ENCODE results near the gene MEGF6. TPM values are rescaled to one million over a fixed set of nuclear protein-coding genes. Genes with fewer than 3 reads are reported as not detected.

Gene MEGF6
- total RNA-seq, 5 donors from 2014 or later (not counting 1 experiment from before 2014, with no cell fraction given), result 63.3 to 213 (median 193) TPM

DNA sequence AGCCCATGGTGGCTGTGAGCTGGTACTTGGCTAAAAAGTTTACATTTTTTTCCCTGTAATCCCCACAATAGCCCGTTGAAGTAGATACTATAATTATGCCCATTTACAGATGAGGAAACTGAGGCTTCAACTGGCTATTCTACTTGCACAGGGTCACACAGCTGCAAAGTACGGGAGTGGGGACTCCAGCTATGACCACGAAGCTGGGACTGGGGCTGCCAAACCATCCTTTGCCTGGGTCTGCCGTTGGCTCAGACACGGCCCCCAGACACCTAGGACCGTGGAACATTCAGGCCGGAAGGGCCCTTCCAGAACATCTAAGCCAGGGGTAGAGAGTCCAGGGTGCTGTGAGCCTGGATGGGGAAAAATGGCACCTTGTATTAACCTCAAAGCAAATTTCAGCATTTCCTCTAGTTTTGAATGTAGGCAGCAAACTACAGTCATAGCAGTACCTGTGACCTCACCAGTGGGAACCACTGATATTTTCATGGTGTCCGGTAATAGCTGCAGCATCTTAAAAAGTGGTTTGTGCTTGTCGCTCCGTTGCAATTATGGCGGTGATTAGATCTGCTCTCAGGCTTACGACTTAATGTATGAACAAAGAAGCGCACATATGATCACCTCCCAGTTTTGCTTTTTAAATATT, 45.3 kb upstream of the MEGF6 start:
- H3K4me1 Mint-ChIP-seq, result peaks cover 0 to 2% (median 0%) of the 10 kb centered on the region in 3 donors
- peaks cover 14 to 50% of the 10 kb centered on the region in 2 experiments for H3K27me3 ChIP-seq (replicated peaks in 1 of 2; ENCODE audit: control insufficient read depth in 2 of 2, extremely low read depth in 1 of 2, insufficient read depth in 2 of 2, low read length in 1 of 2)
- no peak overlapping the region for H3K27ac ChIP-seq (ENCODE audit: low read length)
- DNase-seq, result no peak
- no peak overlapping the region for H3K4me3 ChIP-seq (ENCODE audit: control insufficient read depth in 1 of 2, extremely low read depth in 1 of 2, low read length in 1 of 2)
- WGBS (ENCODE audit: insufficient coverage), result 33% methylated on average over 9 of the region's 13 CpGs
- H3K27me3 Mint-ChIP-seq, result peaks cover 52 to 54% of the 10 kb centered on the region in 2 donors
- ATAC-seq (replicated peaks in 1 of 4), result no peak
- no peak overlapping the region for H3K4me3 Mint-ChIP-seq
- ChIA-PET POLR2A (no interaction called here), CTCF (no interaction called here)
- H3K36me3 Mint-ChIP-seq, result no peaks in the 10 kb centered on the region
- H3K36me3 ChIP-seq (ENCODE audit: control insufficient read depth in 2 of 2, extremely low read depth in 1 of 2, insufficient read depth in 1 of 2, low read length in 1 of 2), result no peaks in the 10 kb centered on the region
- H3K9me3 Mint-ChIP-seq, result no peaks in the 10 kb centered on the region
- peaks cover 0 to 10% of the 10 kb centered on the region in 2 experiments for H3K4me1 ChIP-seq (ENCODE audit: control insufficient read depth in 1 of 2, extremely low read depth in 1 of 2, insufficient read depth in 2 of 2, low read length in 2 of 2)
- H3K9me3 ChIP-seq, result no peaks in the 10 kb centered on the region
- H3K27ac Mint-ChIP-seq, result no peak overlapping the region

DNA sequence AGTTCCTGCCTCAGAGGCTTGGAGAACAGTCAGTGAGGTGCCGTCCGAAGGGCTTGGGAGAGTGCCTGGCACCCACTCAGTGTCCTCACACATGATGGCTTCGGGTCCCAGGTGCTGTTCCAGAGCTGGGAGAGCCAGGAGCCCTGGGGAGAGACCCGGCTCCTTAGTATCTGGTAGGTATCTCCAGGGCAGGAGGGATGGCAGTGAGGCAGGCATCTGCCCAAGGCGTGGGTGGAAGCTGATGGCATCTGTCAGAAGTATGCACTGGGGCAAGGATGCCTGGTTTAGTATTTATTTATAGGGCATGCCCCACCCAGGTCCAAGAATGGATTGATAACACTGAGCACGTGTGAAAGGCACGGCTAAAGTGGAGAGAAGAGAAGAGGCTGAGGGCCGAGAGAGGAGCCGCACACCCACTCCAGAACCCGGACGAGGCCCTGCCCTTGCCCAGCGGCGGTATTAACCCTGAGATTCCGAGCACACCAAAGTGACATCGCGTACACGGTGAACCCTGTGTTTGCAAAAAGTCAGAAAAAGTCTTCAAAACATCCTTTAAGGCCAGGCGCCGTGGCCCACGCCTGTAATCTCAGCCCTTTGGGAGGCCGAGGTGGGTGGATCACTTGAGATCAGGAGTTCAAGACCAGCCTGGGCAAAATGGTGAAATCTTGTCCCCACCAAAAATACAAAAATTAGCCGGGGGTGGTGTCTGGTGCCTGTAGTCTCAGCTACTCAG, 43.4 kb upstream of the MEGF6 start:
- Histone ChIP-seq H3K4me1 (ENCODE audit: control insufficient read depth in 1 of 2, extremely low read depth in 1 of 2, insufficient read depth in 2 of 2, low read length in 2 of 2) (peaks cover 4 to 26% of the 10 kb centered on the region in 2 experiments), H3K27me3 (replicated peaks in 1 of 2; ENCODE audit: control insufficient read depth in 2 of 2, extremely low read depth in 1 of 2, insufficient read depth in 2 of 2, low read length in 1 of 2) (peaks cover 14 to 63% of the 10 kb centered on the region in 2 experiments), H3K36me3 (ENCODE audit: control insufficient read depth in 2 of 2, extremely low read depth in 1 of 2, insufficient read depth in 1 of 2, low read length in 1 of 2) (no peaks in the 10 kb centered on the region), H3K9me3 (no peaks in the 10 kb centered on the region), H3K27ac (ENCODE audit: low read length) (no peak overlapping the region), H3K4me3 (ENCODE audit: control insufficient read depth in 1 of 2, extremely low read depth in 1 of 2, low read length in 1 of 2) (no peak overlapping the region)
- no peak overlapping the region for H3K4me3 Mint-ChIP-seq
- peaks cover 55 to 62% of the 10 kb centered on the region in 2 donors for H3K27me3 Mint-ChIP-seq
- H3K36me3 Mint-ChIP-seq, result no peaks in the 10 kb centered on the region
- ATAC-seq (replicated peaks in 1 of 4), result no peak
- H3K27ac Mint-ChIP-seq, result no peak overlapping the region
- no peaks in the 10 kb centered on the region for H3K9me3 Mint-ChIP-seq
- ChIA-PET CTCF (no interaction called here), POLR2A (no interaction called here)
- no peak for DNase-seq
- peaks cover 5 to 13% (median 8%) of the 10 kb centered on the region in 3 donors for H3K4me1 Mint-ChIP-seq
- WGBS (ENCODE audit: insufficient coverage), result 90% methylated on average over 18 of the region's 22 CpGs

DNA sequence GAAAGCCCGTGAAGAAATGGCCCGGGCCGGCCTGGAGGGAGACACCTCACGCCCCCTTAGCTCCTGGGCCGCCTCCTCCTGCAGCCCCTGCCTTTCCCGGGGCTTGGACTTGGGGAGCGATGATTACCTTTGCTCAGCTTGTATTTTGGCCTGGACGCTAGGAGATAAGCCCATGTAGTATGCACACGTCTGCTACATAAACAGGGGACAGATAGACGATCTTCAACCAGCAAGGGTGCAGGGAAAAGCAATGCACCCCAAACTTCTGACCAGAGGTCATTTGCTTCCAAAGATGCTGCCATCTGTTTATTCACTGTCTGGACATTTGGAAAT, 41.9 kb upstream of the MEGF6 start:
- H3K27me3 ChIP-seq (replicated peaks in 1 of 2; ENCODE audit: control insufficient read depth in 2 of 2, extremely low read depth in 1 of 2, insufficient read depth in 2 of 2, low read length in 1 of 2), result peaks cover 12 to 61% of the 10 kb centered on the region in 2 experiments

DNA sequence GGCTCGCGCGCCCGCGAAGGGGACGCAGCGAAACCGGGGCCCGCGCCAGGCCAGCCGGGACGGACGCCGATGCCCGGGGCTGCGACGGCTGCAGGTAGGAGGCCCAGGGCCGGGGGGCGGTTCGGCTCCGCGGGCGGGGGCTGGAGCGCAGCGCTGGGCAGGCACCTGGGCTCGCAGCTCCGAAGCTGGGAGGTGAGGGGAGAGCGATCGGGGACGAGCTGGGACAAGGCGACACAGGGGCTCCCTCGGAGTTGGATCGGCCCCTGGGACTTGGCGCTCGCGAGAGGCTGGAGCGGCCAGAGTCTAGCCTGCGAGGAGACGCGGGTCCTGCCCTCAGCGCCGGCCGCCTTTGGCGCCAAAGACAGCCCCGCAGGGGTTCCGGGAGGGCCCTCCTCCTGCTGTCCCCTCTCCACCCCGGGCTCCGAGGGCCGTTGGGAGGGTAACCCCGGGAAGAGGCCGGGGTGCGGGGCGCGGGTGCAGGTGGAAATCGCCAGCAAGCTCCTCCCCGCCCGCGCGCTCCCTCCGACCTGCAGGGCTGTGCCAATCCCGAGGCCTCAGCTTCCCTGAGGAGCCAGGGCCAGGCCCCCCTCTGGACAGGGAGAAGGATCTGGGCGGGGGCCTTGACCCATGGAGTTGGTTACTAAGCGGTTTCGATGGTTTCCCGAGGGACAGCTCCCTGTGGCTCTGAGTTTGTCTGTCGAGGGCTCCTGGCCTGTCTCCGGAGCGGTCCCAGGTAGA, 41.4 kb upstream of the MEGF6 start:
- no peak overlapping the region for H3K4me3 ChIP-seq (ENCODE audit: control insufficient read depth in 1 of 2, extremely low read depth in 1 of 2, low read length in 1 of 2)
- Mint-ChIP-seq H3K36me3 (peaks cover 4% of the 10 kb centered on the region), H3K9me3 (no peaks in the 10 kb centered on the region), H3K27me3 (peaks cover 42 to 54% of the 10 kb centered on the region in 2 donors), H3K27ac (no peak overlapping the region), H3K4me1 (peaks cover 20 to 29% (median 24%) of the 10 kb centered on the region in 3 donors), H3K4me3 (peak overlapping the region in 1 of 3 donors; percentile 16)
- WGBS (ENCODE audit: insufficient coverage), result 6% methylated on average over 59 of the region's 68 CpGs
- H3K4me1 ChIP-seq (ENCODE audit: control insufficient read depth in 1 of 2, extremely low read depth in 1 of 2, insufficient read depth in 2 of 2, low read length in 2 of 2), result peaks cover 14 to 35% of the 10 kb centered on the region in 2 experiments
- POLR2A ChIA-PET, result no interaction called here
- CTCF ChIA-PET, result no interaction called here
- DNase-seq (peak in 1 of 35 experiments; percentile 8), ATAC-seq (replicated peaks in 1 of 4) (no peak)
- no peak overlapping the region for H3K27ac ChIP-seq (ENCODE audit: low read length)
- no peaks in the 10 kb centered on the region for H3K9me3 ChIP-seq
- H3K36me3 ChIP-seq (ENCODE audit: control insufficient read depth in 2 of 2, extremely low read depth in 1 of 2, insufficient read depth in 1 of 2, low read length in 1 of 2), result no peaks in the 10 kb centered on the region
- H3K27me3 ChIP-seq (replicated peaks in 1 of 2; ENCODE audit: control insufficient read depth in 2 of 2, extremely low read depth in 1 of 2, insufficient read depth in 2 of 2, low read length in 1 of 2), result peaks cover 10 to 56% of the 10 kb centered on the region in 2 experiments

More for the DNA sequence above, 41.9 kb upstream of the MEGF6 start:
- no peaks in the 10 kb centered on the region for H3K9me3 Mint-ChIP-seq
- Histone ChIP-seq H3K4me3 (ENCODE audit: control insufficient read depth in 1 of 2, extremely low read depth in 1 of 2, low read length in 1 of 2) (peak overlapping the region in 1 of 2 donors; percentile 15), H3K27ac (ENCODE audit: low read length) (no peak overlapping the region), H3K4me1 (ENCODE audit: control insufficient read depth in 1 of 2, extremely low read depth in 1 of 2, insufficient read depth in 2 of 2, low read length in 2 of 2) (peaks cover 12 to 35% of the 10 kb centered on the region in 2 experiments), H3K36me3 (ENCODE audit: control insufficient read depth in 2 of 2, extremely low read depth in 1 of 2, insufficient read depth in 1 of 2, low read length in 1 of 2) (no peaks in the 10 kb centered on the region), H3K9me3 (no peaks in the 10 kb centered on the region)
- ChIA-PET POLR2A (no interaction called here), CTCF (no interaction called here)
- no peak for DNase-seq
- no peak overlapping the region for H3K27ac Mint-ChIP-seq
- no peaks in the 10 kb centered on the region for H3K36me3 Mint-ChIP-seq
- peaks cover 15 to 23% (median 18%) of the 10 kb centered on the region in 3 donors for H3K4me1 Mint-ChIP-seq
- ATAC-seq (replicated peaks in 1 of 4), result no peak
- peaks cover 47 to 59% of the 10 kb centered on the region in 2 donors for H3K27me3 Mint-ChIP-seq
- peak overlapping the region in 1 of 3 donors; percentile 16 for H3K4me3 Mint-ChIP-seq
- 30% methylated on average over 10 of the region's 10 CpGs for WGBS (ENCODE audit: insufficient coverage)

DNA sequence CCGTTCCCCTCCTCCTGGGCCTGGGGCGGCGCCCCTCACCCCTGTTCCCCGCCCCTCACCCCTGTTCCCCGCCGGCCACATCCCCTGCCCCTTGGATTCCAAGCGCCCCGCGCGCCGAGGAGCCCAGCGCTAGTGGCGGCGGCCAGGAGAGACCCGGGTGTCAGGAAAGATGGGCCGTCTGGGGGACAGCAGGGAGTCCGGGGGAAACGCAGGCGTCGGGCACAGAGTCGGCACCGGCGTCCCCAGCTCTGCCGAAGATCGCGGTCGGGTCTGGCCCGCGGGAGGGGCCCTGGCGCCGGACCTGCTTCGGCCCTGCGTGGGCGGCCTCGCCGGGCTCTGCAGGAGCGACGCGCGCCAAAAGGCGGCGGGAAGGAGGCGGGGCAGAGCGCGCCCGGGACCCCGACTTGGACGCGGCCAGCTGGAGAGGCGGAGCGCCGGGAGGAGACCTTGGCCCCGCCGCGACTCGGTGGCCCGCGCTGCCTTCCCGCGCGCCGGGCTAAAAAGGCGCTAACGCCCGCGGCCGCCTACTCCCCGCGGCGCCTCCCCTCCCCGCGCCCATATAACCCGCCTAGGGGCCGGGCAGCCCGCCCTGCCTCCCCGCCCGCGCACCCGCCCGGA, 40.7 kb upstream of the MEGF6 start, which contains the start of gene TP73:
Gene TP73, plus strand, starts transcription at position 587 of the 618 bp plus-strand sequence. CDS start 29,850 bp downstream, outside the sequence.
- H3K27ac Mint-ChIP-seq, result no peak within 1 kb of the TSS
- no peak within 1 kb of the TSS for H3K27ac ChIP-seq (ENCODE audit: low read length)
- DNase-seq (peak in 3 of 35 experiments; percentile 11 to 18 (median 14)), ATAC-seq (replicated peaks in 1 of 4) (no peak)
- H3K4me1 Mint-ChIP-seq, result peaks cover 23 to 29% (median 26%) of the 10 kb centered on the region in 3 donors
- CTCF ChIA-PET, result no interaction called here
- H3K27me3 ChIP-seq (replicated peaks in 1 of 2; ENCODE audit: control insufficient read depth in 2 of 2, extremely low read depth in 1 of 2, insufficient read depth in 2 of 2, low read length in 1 of 2), result peaks cover 10 to 50% of the 10 kb centered on the region in 2 experiments
- WGBS (ENCODE audit: insufficient coverage), result under 1% methylated on average over 73 of the region's 80 CpGs
- H3K9me3 Mint-ChIP-seq, result no peaks in the 10 kb centered on the region
- H3K4me1 ChIP-seq (ENCODE audit: control insufficient read depth in 1 of 2, extremely low read depth in 1 of 2, insufficient read depth in 2 of 2, low read length in 2 of 2), result peaks cover 14 to 35% of the 10 kb centered on the region in 2 experiments
- peak within 1 kb of the TSS; percentile 31 to 73 (median 50) for H3K4me3 Mint-ChIP-seq
- POLR2A ChIA-PET, result no interaction called here
- H3K36me3 ChIP-seq (ENCODE audit: control insufficient read depth in 2 of 2, extremely low read depth in 1 of 2, insufficient read depth in 1 of 2, low read length in 1 of 2), result peaks cover 0 to 3% of the 10 kb centered on the region in 2 donors
- H3K4me3 ChIP-seq (ENCODE audit: control insufficient read depth in 1 of 2, extremely low read depth in 1 of 2, low read length in 1 of 2), result peak within 1 kb of the TSS in 1 of 2 donors; percentile 15
- H3K36me3 Mint-ChIP-seq, result peaks cover 11% of the 10 kb centered on the region
- H3K27me3 Mint-ChIP-seq, result peaks cover 38 to 49% of the 10 kb centered on the region in 2 donors
- no peaks in the 10 kb centered on the region for H3K9me3 ChIP-seq
